Body of pancreas (tissue), 4 donors: ENCODE measurements around the gene ERMN.

ENCODE experiments used
- CTCF ChIP-seq, 7 experiments: fragments of 450-650 bp in 4 of 7; fragments of 200-600 bp in 3 of 7; sonication (generic) in 3 of 7; IDR thresholded peaks; one replicate each; pipeline ENCODE4 v1.5.1; 2016 to 2019; ENCODE audit warnings: antibody characterized with exemption in 7 of 7
- POLR2A ChIP-seq, 3 donors: fragments of 450-650 bp; IDR thresholded peaks; one replicate each; pipeline ENCODE4 v1.6.1; 2016; ENCODE audit warnings: antibody characterized with exemption in 3 of 3, mild to moderate bottlenecking in 2 of 3

- TF ChIP-seq CTCF (IDR thresholded peaks at IDR 0.05) (no peak), POLR2A (IDR thresholded peaks at IDR 0.05) (no peak)
Measured at GRCh38 chr2:157345647-157346389, 20.2 kb upstream of the ERMN start.
